HFFc6 (cell line): ENCODE measurements around the gene CACNB4. TPM values are rescaled to one million over a fixed set of nuclear protein-coding genes. Genes with fewer than 3 reads are reported as not detected.
"Not testable (repeated sequence)": the region's sequence is repeated elsewhere in the genome, so short reads cannot be mapped to it uniquely, and the experiment has no call there.

Experiments
- DNase-seq: peaks from one replicate; pipeline ENCODE4 v3.0.0-alpha.2; 2018
- H3K27ac Mint-ChIP-seq: 2 replicates; pipeline ENCODE4 v1.8.0; 2020; ENCODE audit warnings: mild to moderate bottlenecking, mixed read lengths
- H3K27me3 Mint-ChIP-seq: 2 replicates; pipeline ENCODE4 v1.8.0; 2021; ENCODE audit warnings: mild to moderate bottlenecking, moderate library complexity, mixed read lengths; ENCODE audit not compliant: insufficient read depth
- H3K36me3 Mint-ChIP-seq: 2 replicates; pipeline ENCODE4 v1.8.0; 2021; ENCODE audit warnings: low read depth, mixed read lengths
- H3K4me1 Mint-ChIP-seq: 2 replicates; pipeline ENCODE4 v1.8.0; 2020; ENCODE audit warnings: low read depth, mixed read lengths
- H3K4me3 Mint-ChIP-seq: 2 replicates; pipeline ENCODE4 v1.8.0; 2020; ENCODE audit warnings: mild to moderate bottlenecking, moderate library complexity, mixed read lengths
- H3K9me3 Mint-ChIP-seq: 2 replicates; pipeline ENCODE4 v1.8.0; 2020; ENCODE audit warnings: mild to moderate bottlenecking, mixed read lengths
- total RNA-seq, 6 experiments: library from RNA; stranded (reverse); fragmentation: NEBNext Ultra II Directional; extraction: Animal tissue kit (Norgen Biotek cat#: 25700); gene quantifications; 2 replicates in 1 of 6; 3 replicates in 5 of 6; pipeline ENCODE4 v1.2.3, GENCODE V29; 2021
- TF ChIP-seq, protein P1 (sequence below): fragments of 200-600 bp; sonication (generic); IDR thresholded peaks from 2 replicates; pipeline ENCODE4 v1.5.0; 2021; ENCODE audit warnings: antibody characterized with exemption, mild to moderate bottlenecking

CACNB4 gene
- total RNA-seq, 6 experiments from 2014 or later = 0.05 to 0.23 (median 0.21) TPM; not detected in 3

DNA sequence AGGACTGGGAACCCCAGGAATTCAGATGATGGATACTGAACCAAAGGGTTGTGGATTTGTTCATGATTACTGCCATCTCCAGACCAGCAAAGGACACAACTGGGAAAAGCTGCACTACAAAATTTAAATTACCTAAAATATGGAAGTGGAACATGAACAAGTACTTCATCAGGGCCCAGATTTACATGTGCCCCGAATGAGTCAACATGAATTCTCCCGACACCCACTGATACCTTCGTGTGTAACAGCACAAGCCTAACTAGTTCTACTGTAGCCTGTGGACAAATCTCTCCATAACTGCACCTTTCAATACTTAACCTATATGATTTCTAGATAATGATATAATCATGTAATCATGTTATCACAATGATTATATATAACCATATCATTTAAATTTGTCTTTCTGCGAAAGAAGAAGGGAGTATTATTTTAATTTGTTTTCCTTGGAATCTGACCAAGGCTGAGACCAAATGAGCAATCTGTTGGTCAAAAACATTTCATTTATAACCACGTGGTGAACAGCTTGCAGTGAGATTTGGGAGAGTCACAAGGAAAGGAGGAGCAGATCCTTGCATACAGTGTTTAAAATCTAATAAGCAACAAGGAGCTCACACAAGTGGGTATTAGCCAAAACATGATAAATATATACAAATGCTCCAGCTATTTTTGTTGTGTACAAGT, 70.5 kb downstream of the CACNB4 start:
- no peaks in the 10 kb centered on the region for H3K9me3 Mint-ChIP-seq
- no peak for DNase-seq
- peaks cover 22% of the 10 kb centered on the region for H3K4me1 Mint-ChIP-seq
- H3K4me3 Mint-ChIP-seq = no peak overlapping the region
- H3K27ac Mint-ChIP-seq = no peak overlapping the region
- no peaks in the 10 kb centered on the region for H3K36me3 Mint-ChIP-seq
- TF ChIP-seq, protein P1, sequence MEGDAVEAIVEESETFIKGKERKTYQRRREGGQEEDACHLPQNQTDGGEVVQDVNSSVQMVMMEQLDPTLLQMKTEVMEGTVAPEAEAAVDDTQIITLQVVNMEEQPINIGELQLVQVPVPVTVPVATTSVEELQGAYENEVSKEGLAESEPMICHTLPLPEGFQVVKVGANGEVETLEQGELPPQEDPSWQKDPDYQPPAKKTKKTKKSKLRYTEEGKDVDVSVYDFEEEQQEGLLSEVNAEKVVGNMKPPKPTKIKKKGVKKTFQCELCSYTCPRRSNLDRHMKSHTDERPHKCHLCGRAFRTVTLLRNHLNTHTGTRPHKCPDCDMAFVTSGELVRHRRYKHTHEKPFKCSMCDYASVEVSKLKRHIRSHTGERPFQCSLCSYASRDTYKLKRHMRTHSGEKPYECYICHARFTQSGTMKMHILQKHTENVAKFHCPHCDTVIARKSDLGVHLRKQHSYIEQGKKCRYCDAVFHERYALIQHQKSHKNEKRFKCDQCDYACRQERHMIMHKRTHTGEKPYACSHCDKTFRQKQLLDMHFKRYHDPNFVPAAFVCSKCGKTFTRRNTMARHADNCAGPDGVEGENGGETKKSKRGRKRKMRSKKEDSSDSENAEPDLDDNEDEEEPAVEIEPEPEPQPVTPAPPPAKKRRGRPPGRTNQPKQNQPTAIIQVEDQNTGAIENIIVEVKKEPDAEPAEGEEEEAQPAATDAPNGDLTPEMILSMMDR = no peak
- peaks cover 21% of the 10 kb centered on the region for H3K27me3 Mint-ChIP-seq

DNA sequence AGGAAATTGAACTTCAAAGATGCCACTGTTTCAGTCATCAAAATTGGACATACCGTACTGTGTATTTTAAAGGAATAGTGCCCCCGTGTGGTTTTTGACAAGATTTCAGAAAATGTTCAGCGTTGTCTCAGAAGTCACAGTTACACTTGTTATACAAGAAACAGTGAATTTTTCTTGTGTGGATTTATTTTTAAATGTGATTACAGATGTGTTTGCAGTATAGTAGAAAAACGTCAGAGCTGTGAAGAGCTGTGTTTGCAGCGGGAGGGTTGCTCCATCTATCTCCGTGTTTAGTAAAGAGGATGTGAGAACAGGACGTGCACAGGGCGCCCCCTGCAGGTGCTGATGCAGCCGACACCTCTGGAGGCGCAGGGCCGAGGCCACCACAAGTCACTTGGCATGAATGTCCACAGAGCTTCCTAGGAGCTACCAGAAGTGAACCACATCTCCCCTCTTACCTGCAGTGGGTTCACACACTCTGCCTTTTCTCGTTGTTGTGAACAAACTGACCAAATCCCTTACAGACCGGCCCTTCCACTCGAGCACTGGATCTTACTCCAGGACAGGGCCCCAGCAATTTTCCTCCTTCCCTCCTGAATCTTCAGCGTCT, 73.1 kb downstream of the CACNB4 start:
- peaks cover 11% of the 10 kb centered on the region for H3K27me3 Mint-ChIP-seq
- no peak overlapping the region for H3K27ac Mint-ChIP-seq
- no peaks in the 10 kb centered on the region for H3K9me3 Mint-ChIP-seq
- TF ChIP-seq, protein P1 = peak; percentile 99
- peaks cover 22% of the 10 kb centered on the region for H3K4me1 Mint-ChIP-seq
- peak; percentile 56 for DNase-seq
- peak overlapping the region; percentile 83 for H3K4me3 Mint-ChIP-seq
- no peaks in the 10 kb centered on the region for H3K36me3 Mint-ChIP-seq

DNA sequence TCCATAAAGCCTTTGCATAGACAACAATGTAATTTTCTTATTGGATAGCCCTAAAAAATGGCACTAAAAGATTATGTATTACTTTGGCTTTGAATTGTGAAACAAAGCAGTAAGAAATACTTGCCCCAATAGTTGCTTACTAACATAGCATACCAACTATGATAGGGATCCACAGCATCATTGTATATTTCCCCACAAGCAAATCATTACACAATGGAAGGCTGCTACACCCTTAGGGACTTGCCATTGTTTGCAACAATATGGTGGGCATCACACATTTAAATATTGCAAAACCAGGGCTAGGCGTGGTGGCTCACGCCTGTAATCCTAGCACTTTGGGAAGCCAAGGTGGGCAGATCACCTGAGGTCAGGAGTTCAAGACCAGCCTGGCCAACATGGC, 74.4 kb downstream of the CACNB4 start:
- H3K27ac Mint-ChIP-seq = no peak overlapping the region
- H3K4me1 Mint-ChIP-seq = peaks cover 22% of the 10 kb centered on the region
- no peaks in the 10 kb centered on the region for H3K9me3 Mint-ChIP-seq
- DNase-seq = no peak
- peaks cover 15% of the 10 kb centered on the region for H3K27me3 Mint-ChIP-seq
- H3K36me3 Mint-ChIP-seq = no peaks in the 10 kb centered on the region
- H3K4me3 Mint-ChIP-seq = no peak overlapping the region
- TF ChIP-seq, protein P1 = no peak

DNA sequence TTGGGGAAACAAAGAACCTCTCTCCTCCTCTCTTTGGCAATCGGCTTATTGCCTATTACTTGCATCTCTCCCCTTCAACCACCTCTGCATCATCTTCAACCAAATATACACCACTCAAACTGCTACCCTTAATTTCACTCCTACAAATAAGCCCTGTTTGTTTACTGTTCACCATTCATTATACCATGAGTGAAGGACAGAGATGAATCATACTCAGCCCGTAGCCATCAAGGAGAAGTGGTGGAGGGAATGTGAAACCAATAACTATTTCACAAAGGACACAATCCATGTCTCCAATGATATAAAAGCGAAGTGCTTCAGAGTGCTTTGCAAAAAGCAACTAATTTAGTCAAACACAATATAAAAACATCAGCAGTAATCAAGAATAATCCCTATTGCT, 76.8 kb downstream of the CACNB4 start:
- DNase-seq = no peak
- no peak overlapping the region for H3K4me3 Mint-ChIP-seq
- no peaks in the 10 kb centered on the region for H3K36me3 Mint-ChIP-seq
- TF ChIP-seq, protein P1 = no peak
- no peak overlapping the region for H3K27ac Mint-ChIP-seq
- peaks cover 15% of the 10 kb centered on the region for H3K27me3 Mint-ChIP-seq
- H3K9me3 Mint-ChIP-seq = no peaks in the 10 kb centered on the region
- H3K4me1 Mint-ChIP-seq = peaks cover 11% of the 10 kb centered on the region

DNA sequence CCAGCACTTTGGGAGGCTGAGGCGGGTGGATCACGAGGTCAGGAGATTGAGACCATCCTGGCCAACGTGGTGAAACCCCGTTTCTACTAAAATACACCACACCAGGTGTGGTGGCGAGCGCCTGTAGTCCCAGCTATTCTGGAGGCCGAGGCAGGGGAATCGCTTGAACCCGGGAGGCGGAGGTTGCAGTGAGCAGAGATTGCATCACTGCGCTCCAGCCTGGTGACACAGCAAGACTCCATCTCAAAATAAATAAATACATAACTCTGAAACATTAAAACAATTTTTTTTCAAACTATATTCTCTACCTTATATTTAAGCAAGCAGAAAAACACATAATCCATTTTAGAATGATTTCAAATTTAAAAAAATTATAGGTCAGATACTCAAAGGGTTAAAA, 77.8 kb downstream of the CACNB4 start:
- not testable (repeated sequence) for H3K27ac Mint-ChIP-seq, H3K4me1 Mint-ChIP-seq

DNA sequence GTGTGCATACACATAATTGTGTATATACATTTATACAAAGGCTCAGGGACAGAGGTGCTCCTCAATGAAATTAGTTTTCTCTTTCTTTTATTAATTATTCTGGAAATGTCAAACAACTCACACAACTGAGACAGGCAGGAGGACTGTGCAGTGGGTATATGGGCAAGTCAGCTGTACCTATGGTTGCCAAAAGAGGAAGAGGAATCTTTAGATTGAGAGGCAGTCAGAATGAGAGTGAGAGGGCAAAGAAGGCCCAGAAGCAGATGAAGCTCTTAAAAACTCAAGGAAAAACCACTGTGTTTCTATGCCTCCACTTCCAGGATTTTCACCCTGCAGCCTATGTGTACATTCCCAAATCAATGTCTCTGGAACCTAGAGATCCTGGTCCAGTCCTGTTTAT, 79.1 kb downstream of the CACNB4 start:
- Mint-ChIP-seq H3K36me3 (no peaks in the 10 kb centered on the region), H3K9me3 (no peaks in the 10 kb centered on the region), H3K4me1 (no peaks in the 10 kb centered on the region), H3K27ac (no peak overlapping the region), H3K27me3 (peaks cover 17% of the 10 kb centered on the region), H3K4me3 (no peak overlapping the region)
- TF ChIP-seq, protein P1 = no peak
- DNase-seq = no peak

More for the DNA sequence above, 77.8 kb downstream of the CACNB4 start:
- H3K4me3 Mint-ChIP-seq, DNase-seq, H3K36me3 Mint-ChIP-seq, H3K9me3 Mint-ChIP-seq: not testable (repeated sequence)
- peaks cover 15% of the 10 kb centered on the region for H3K27me3 Mint-ChIP-seq
